HG03064 (cell line): ENCODE measurements around the gene KCNIP4.

ENCODE experiments used
- ATAC-seq: cut with Tn5 transposase; IDR thresholded peaks from one replicate; pipeline ENCODE4 v1.9.1; 2021; ENCODE audit warnings: low read depth; ENCODE audit not compliant: unreplicated experiment

The KCNIP4 gene

GRCh38 chr4:21709761-21710160 lies 238.8 kb downstream of the KCNIP4 start:
- no peak for ATAC-seq

GRCh38 chr4:21709031-21709430 lies 239.5 kb downstream of the KCNIP4 start:
- no peak for ATAC-seq

- ATAC-seq, result no peak
Measured at GRCh38 chr4:21699446-21699845, 249.1 kb downstream of the KCNIP4 start.

GRCh38 chr4:21697583-21697982 lies 251.0 kb downstream of the KCNIP4 start:
- no peak for ATAC-seq

- no peak for ATAC-seq
Measured at GRCh38 chr4:21695141-21695540, 253.4 kb downstream of the KCNIP4 start.

GRCh38 chr4:21692241-21692640 lies 256.3 kb downstream of the KCNIP4 start:
- no peak for ATAC-seq

GRCh38 chr4:21688596-21689265 lies 259.8 kb downstream of the KCNIP4 start:
- no peak for ATAC-seq

GRCh38 chr4:21685911-21686310 lies 262.7 kb downstream of the KCNIP4 start:
- no peak for ATAC-seq

- ATAC-seq, result no peak
Measured at GRCh38 chr4:21680326-21680898, 268.2 kb downstream of the KCNIP4 start.

- ATAC-seq, result no peak
Measured at GRCh38 chr4:21678711-21679110, 269.9 kb downstream of the KCNIP4 start.

GRCh38 chr4:21677173-21677572 lies 271.4 kb downstream of the KCNIP4 start:
- ATAC-seq, result no peak

GRCh38 chr4:21664355-21664754 lies 284.2 kb downstream of the KCNIP4 start:
- ATAC-seq, result no peak

GRCh38 chr4:21656832-21657231 lies 291.7 kb downstream of the KCNIP4 start:
- no peak for ATAC-seq

GRCh38 chr4:21655031-21655430 lies 293.5 kb downstream of the KCNIP4 start:
- ATAC-seq, result no peak

GRCh38 chr4:21652508-21653231 lies 295.9 kb downstream of the KCNIP4 start:
- ATAC-seq, result no peak

GRCh38 chr4:21649391-21650090 lies 299.0 kb downstream of the KCNIP4 start:
- no peak for ATAC-seq

GRCh38 chr4:21645776-21646175 lies 302.8 kb downstream of the KCNIP4 start:
- no peak for ATAC-seq

GRCh38 chr4:21641696-21642095 lies 306.9 kb downstream of the KCNIP4 start:
- ATAC-seq, result no peak

GRCh38 chr4:21638171-21638725 lies 310.3 kb downstream of the KCNIP4 start:
- no peak for ATAC-seq

- ATAC-seq, result no peak
Measured at GRCh38 chr4:21628916-21629610, 319.5 kb downstream of the KCNIP4 start.
